DMS153 treated with DMSO at 0.1 percent for 48 hours (cell line): Measurements from ENCODE around the gene CBX3.
A peak's percentile ranks its signal among the peaks of the same experiment; 100 is the strongest.
"Not testable (repeated sequence)": the region's sequence is repeated elsewhere in the genome, so short reads cannot be mapped to it uniquely, and the experiment has no call there.

ENCODE experiments used
- DNase-seq: peaks from one replicate; lab custom pipeline; 2025; ENCODE audit not compliant: unreplicated experiment; lab: John Stamatoyannopoulos, UW

The CBX3 gene

DNA sequence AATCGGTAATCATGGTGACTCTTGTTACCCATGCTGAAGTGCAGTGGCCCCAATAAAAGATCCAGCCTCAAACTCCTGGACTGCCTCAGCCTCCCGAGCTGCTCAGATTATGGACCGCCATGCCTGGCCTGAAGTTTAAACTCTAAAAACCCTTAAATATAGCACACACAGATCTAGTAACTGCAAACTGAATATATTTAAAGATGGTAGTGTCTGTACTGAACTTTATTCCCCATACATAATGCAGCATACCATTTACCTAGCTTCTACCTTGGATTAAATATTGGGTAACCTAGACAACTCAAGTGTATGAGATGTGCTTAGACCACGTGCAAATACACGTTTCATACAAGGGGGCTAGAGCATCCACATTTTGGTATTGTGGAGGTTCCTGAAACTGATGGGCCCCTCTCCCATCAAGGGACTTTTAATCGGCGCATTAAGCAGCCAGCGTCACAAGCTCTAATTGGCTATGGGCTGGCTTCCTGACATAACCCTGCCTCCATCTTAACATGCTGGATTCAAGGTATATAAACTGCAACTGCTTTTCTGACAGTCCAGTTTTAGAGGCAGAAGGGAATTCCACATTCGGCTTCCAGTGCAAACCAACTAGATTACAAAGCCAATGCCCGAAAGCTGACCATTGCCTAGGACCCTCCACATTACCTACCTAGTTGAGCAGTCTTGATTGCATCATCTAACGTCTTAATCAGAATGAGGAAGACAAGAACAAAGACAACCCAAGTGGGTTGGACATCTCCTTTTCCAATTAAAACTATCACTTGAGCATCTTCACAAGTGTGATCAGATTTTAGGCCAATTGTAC lies 14.0 kb upstream of the CBX3 start:
- no peak for DNase-seq

DNA sequence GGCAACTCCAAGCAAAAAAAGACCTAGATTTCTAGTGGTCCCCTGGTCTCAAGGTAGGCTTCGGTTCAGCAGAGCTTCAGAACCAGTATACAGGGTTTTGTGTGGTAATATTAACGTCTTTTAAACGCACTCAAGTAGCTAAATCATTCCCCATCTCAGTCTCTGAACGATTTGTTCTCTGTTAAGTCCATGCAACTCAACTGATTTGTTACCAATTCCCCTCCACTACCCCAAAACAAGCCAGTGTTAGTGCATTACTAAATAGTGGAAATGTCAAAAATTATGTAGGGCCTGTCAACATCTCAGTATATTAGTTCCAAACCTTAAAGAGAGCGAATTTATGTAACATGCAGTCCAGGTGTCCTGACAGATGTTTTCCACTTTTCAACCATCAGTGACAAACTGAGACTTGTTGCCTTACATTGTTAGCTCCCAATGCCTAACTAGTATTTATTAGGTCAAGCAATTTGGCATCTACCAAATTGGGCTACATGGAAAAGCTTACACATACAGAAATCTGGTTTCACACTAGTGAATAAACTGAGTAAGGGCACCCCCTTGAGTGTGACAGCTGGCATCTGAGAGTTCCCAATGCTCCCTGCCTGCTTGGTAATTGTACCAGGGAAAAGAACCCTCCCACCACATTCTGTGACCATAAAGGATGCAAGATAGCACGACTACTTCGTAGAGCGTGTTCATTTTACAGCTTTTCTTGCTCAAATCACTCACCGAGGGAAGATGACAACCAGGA lies 13.2 kb upstream of the CBX3 start:
- DNase-seq = no peak

DNA sequence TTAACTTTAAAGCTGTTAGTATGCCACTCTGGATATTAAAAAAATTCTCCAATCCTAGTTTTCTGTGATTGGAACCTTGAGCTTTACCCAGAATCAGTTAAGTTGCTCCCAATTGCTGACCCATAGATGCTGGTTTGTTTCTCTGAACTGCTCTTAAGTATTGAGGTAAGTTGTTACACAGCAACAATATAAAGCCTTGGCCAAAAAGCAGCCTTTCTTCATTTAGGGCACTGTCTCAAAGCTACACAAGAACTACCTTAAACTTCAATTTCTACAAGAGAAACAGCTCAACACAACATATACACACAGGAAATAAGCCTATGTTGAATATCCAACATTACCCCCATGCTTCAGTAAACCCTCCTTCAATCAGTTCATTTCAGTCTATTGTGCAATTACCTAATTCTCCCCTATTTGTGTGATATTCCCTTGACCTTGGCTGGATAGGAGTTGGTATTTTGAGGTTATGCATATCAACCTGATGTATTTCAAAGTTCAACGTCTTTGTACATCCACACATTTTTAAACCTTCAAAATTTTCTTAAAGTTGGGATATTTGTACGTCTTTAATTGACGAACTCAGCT lies 12.5 kb upstream of the CBX3 start:
- no peak for DNase-seq

DNA sequence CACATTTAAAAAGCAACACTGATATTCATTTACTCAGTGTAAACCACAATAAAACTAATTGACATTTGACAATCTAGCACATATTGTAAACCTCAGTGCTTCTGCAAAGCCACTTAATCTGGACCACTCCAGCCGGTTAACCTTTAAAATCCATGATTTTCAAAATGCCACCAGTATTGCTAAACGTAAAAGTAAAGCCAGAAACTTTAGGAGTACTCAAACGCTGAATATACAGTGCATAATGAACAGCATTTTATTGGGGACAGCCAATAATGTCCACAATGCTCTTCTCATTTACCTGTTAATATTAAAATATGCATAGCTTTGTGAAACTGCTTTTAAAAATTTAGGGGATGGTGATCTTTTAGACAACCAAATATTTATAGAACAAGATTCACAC lies 11.8 kb upstream of the CBX3 start:
- DNase-seq = no peak

- DNase-seq = no peak
These were observed 11.1 kb upstream of the CBX3 start for GRCh38 chr7:26190417-26190869.

DNA sequence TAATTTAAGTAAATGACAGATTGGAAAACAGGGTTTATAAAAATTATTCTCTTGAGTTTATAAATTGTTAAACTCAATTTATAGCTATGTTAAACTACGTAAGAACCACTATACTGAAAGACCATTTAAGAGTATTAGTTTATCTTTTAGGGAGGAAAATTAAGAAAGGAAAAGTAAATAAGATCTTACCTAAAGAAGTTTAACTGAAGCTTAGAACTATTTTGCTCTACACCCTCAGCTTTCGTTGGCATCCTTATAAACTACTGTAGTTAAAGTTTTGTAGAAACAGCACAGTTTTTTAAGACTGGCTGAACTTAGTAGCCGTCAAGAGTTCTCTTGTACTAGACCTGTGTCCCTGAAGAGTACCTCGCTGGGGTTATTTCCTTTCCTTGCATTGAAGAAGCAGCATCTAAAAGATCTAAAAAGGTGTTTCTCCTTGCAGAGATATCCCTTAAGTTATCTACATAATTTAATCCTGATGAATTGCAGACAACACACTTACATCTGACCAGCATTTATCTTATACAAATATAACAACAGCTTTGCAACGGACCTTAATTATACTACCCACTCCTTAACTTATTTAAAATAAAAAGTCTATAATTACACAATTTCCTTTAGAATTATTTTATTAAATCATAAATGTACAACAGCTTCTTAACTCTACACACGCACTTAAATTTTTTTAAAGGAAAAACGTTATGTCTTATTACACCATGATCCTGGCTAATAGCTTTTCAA lies 10.1 kb upstream of the CBX3 start:
- no peak for DNase-seq

- DNase-seq = no peak
These were observed 9.5 kb upstream of the CBX3 start for GRCh38 chr7:26191974-26192479.

- no peak for DNase-seq
These were observed 9.0 kb upstream of the CBX3 start for GRCh38 chr7:26192485-26193087.

DNA sequence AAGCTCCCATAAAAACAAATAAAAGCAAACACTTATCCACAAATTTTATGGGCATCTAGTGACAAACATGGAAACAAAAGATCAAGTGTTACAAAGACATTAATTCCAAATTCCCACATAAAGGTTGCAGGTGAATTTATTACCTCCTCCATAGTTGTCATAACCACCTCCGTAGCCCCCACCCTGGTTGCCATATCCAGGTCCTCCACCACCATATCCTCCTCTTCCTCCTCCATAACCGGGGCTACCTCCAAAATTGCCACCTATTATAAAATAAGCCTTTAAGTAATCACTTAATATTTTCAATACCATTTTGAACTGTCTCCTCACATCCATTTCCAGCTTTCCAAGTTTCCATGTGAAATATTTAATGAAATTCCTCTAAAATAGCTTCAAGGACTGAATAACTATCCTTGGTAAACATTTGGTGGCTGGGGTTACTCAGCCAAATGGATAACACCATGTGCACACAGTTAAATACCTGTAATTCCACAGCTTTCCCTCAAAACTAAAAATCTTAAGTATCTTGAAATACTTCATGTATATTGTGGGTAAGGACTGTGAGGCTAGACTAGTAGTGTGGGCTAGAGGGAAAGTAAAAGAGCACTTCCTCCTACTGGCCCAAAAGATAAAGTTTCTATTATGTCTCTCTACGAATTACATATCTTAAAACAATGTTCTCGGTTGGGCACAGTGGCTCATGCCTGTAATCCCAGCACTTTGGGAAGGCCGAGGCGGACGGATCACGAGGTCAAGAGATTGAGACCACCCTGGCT lies 7.9 kb upstream of the CBX3 start:
- DNase-seq = no peak

DNA sequence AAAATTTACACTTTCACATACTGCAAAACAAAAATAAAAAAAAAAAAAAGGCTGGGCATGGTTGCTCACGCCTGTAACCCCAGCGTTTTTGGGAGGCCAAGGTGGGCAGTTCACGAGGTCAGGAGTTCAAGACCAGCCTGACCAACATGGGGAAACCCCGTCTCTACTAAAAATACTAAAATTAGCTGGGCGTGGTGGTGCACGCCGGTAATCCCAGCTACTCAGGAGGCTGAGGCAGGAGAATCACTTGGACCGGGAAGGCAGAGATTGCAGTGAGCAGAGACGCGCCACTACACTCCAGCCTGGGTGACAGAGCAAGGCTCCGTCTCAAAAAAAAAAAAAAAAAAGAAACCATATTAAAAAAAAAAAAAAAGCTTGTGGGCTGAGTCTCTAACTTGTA lies 6.8 kb upstream of the CBX3 start:
- DNase-seq = not testable (repeated sequence)

DNA sequence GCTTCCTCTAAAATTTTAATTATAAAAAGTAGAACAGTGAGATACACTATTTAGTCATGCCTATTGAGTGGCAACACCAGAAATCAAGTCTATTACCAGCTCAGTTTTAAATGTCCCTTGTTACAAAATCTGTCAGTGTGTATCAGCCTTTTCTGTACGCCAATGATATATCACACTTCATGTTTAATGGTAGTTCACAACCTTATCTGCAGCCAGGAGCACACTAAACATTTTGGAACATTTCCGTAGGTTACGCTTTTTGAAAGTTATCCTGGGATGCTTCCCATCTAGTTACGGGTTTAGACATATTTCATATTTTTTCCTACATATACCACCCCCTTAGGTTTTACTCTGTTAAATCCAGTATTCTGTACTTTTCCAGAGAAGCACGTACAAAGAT lies 6.4 kb upstream of the CBX3 start:
- no peak for DNase-seq

GRCh38 chr7:26195867-26196657 lies 5.5 kb upstream of the CBX3 start:
- DNase-seq = no peak

DNA sequence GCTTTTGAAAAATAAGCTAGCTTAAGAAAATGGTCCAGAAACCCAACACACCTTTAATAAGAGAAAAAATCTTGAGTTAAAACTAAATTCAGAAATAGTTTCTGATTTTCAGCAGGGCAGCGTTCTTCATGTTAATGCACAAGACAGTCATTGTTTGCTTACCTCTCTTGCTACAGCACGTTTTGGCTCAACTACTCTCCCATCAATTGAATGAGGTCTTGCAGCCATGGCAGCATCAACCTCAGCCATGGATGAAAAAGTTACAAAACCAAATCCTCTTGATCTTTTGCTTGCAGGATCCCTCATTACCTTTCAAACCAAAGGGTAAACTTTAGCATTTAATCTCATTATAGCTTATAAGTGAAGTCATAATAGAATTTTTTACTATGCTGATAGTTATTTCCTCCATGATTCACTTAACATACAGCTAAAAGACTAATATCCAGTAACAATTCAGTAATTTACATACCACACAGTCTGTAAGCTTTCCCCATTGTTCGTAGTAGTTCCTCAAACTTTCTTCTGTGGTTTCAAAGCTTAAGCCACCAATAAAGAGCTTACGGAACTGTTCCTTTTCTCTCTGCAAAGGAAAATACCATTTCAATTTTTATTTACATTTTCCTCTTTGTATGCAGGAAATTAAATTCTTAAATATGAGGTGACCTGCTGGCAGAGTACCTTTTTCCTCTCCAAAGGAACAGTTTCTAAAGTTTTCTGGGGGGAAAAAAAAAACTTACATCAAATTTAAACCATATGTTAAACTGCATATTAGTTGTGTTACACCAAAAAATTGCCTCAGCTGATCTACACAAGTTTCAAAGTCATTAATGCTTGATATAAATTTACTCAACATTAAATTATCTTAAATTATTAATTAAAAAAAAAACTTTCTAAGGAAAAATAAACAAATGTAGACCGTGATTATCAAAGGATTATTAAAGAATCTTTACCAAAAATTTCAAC lies 4.1 kb upstream of the CBX3 start:
- no peak for DNase-seq

DNA sequence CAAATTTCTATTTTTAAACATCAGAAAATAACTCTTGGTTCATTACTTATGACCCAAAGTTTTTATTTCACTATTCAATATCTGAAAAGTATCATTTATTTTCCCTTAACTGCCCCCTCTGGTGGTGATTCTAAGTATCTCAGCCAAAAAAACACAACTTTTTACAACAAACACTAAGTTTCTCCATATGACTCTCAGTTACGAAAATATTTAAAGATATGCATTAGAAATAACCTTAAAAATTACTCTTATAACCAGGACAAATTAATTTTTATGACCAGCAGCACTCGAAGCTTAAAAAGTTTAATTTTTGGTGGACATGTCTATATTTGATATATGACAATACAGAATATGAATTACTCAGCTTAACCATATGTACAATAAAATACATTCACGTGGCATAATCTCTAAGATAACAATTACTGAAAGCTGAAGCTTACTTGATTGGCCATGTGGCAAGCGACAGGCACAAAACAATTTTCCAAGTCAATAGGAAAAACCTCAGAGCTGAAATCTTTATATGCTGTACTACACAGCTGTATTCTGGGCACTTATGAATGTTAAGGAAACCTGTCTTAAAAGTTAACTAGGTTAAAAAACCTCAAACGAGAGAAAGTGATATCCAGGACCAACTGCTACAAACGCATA lies 3.3 kb upstream of the CBX3 start:
- no peak for DNase-seq

DNA sequence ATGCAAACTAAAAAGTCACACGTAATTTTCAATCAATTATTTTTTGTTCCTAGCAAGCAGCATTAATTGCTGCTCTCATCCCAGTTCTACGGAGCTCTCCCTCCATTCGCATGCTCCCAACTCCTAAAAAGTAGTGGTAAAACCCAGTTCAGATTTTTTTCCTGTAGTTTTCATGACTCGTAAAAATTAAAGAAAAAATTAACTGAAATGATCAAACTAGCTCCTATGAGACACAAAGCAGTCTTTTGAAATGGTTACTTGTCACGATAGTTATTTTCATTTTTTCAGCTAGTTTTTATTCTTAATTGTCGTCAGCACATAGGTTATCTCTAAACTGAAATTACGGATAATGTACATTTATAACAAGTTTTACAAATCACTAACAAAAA lies 2.8 kb upstream of the CBX3 start:
- DNase-seq = no peak

DNA sequence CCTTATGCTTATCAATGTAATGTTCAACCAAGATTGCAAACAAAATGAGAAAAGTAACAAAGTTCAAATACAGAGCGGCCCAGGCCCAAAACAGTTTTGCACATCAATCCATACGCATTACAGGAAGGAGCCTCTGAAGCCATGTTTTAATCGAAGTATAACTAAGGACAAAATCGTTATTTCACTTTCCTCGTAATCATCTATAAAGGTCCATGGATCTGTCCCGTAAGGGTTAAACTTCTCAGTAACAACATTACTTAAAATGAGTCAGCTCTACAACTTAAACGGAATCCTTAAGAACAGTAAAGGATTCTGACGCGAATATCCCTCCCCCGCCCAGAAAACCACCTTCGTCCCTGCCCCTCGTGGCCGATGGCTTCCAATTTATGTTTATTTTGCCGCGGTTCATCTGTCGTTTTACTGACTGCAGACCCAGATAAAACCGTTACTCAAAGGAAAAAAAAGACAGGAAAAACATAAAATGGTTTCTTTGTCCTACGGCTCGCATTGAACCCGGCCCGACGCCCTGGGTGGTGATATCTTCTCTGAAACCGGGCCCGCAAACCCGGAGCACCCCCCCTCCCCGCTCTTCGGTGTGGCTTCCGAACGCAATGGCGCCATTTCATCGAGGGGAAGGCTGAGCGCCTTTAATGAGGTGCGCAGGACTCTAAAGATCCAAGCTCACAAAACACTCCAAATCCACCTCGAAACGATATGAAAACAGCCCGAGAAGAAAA lies 2.1 kb upstream of the CBX3 start:
- no peak for DNase-seq

DNA sequence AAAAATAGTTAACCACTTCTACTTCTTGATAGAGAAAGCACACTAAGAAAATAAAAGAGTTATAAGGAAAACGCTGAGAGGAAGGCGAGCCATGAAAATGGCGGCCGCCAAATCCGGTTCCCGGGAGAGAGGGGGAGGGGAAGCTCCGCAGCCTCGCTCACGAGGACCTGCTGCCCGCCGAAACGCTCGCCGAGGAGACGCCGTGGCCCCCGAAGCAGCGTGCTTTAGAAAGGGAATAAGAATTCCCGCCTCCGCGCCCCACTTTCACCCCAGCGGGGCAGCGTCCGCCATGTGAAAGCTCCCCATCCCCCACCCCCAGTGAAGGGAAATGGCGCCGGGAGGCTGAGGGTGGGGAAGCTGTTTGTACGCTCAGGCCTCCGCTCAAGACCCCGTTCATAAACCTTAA lies 1.5 kb upstream of the CBX3 start:
- peak; percentile 67 for DNase-seq
